ENCODE results near the gene ANKRD6.
A peak's percentile ranks its signal among the peaks of the same experiment; 100 is the strongest.

Gene ANKRD6

DNA sequence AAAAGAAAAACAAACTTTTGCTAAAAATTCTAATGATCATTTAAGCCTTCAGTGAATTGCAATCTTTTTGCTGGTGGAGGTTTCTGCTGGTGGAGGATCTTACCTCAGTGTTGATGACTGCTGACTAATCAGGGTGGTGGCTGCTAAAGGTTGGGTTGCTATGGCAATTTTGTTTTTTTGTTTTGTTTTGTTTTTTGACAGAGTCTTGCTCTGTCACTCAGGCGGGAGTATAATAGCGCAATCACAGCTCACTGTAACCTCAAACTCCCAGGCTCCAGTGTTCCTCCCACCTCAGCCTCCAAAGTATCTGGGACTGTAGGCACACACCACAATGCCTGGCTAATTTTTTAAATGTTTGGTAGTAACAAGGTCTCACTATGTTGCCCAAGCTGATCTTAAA, 94.7 kb downstream of the ANKRD6 start:
- H3K9ac ChIP-seq (ENCODE audit: low read depth, low read length, poor library complexity), result no peak overlapping the region
- H3K36me3 ChIP-seq (replicated peaks in 1 of 2; ENCODE audit: control insufficient read depth in 2 of 2, insufficient read depth in 2 of 2, low read length in 2 of 2), result no peaks in the 10 kb centered on the region
- no peak overlapping the region for H3K4me3 ChIP-seq (ENCODE audit: low read length in 2 of 2)
- H3K23ac ChIP-seq (ENCODE audit: low read depth, low read length, poor library complexity), result no peak overlapping the region
- H3K4me1 ChIP-seq (ENCODE audit: control insufficient read depth in 2 of 2, insufficient read depth in 1 of 2, low read depth in 1 of 2, low read length in 2 of 2), result peaks cover 0 to 12% of the 10 kb centered on the region in 2 donors
- no peak overlapping the region for H3K27ac ChIP-seq (replicated peaks; ENCODE audit: low read length)
- H3K18ac ChIP-seq (ENCODE audit: low read length), result no peak overlapping the region
- no peak overlapping the region for H4K8ac ChIP-seq (ENCODE audit: low read depth, low read length)
- WGBS, 2 donors (ENCODE audit: extremely low coverage in 2 of 2, insufficient read length in 2 of 2, insufficient replicate concordance in 1 of 2), result no CpG with 5 or more reads among the region's 2 CpGs
- no peak overlapping the region for H2BK5ac ChIP-seq (ENCODE audit: low read length)
- no peak overlapping the region for H3K4ac ChIP-seq (ENCODE audit: low read length)
- H2AK5ac ChIP-seq (ENCODE audit: low read depth, low read length), result no peak overlapping the region
- H3K79me1 ChIP-seq (ENCODE audit: low read depth, low read length), result no peaks in the 10 kb centered on the region
- no peak overlapping the region for H3K14ac ChIP-seq (ENCODE audit: low read length)
- H4K91ac ChIP-seq (ENCODE audit: low read depth, low read length, poor library complexity), result no peak overlapping the region
- no peak overlapping the region for H2AFZ ChIP-seq (ENCODE audit: low read length)
- no peak overlapping the region for H2BK120ac ChIP-seq (ENCODE audit: low read depth, low read length)
- no peak overlapping the region for H2BK15ac ChIP-seq (ENCODE audit: low read length)
- DNase-seq (ENCODE audit: low spot score), result no peak
- H3K27me3 ChIP-seq (ENCODE audit: control insufficient read depth in 3 of 3, insufficient read depth in 3 of 3, low read depth in 1 of 3, low read length in 3 of 3), result no peaks in the 10 kb centered on the region
- no peak overlapping the region for H3K4me2 ChIP-seq (ENCODE audit: insufficient read depth, low read length, poor library complexity, severe bottlenecking)
- H2BK12ac ChIP-seq (ENCODE audit: low read length), result no peak overlapping the region
- peaks cover 0 to 4% of the 10 kb centered on the region in 2 donors for H3K9me3 ChIP-seq (replicated peaks in 1 of 2; ENCODE audit: control insufficient read depth in 2 of 2, insufficient read depth in 1 of 2, low read depth in 1 of 2, low read length in 2 of 2)

DNA sequence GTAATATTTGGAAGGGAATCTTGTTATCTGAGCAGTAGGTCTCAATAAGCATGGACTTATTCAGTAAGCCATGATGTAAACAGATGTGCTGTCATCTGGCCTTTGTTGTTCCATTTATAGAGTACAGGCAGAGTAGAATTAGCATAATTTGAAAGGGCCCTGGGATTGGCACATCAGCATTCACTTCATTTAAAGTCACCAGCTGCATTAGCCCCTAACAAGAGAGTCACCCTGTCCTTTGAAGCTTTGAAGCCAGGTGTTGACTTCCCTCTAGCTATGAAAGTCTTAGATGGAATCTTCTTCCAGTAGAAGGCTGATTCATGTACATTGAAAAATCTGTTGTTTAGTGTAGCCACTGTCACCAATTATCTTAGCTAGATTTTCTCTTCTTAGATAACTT, 95.9 kb downstream of the ANKRD6 start:
- DNase-seq (ENCODE audit: low spot score), result no peak
- peaks cover 0 to 12% of the 10 kb centered on the region in 2 donors for H3K4me1 ChIP-seq (ENCODE audit: control insufficient read depth in 2 of 2, insufficient read depth in 1 of 2, low read depth in 1 of 2, low read length in 2 of 2)
- no peaks in the 10 kb centered on the region for H3K79me1 ChIP-seq (ENCODE audit: low read depth, low read length)
- no peak overlapping the region for H4K91ac ChIP-seq (ENCODE audit: low read depth, low read length, poor library complexity)
- H2BK15ac ChIP-seq (ENCODE audit: low read length), result no peak overlapping the region
- no peak overlapping the region for H2AK5ac ChIP-seq (ENCODE audit: low read depth, low read length)
- no peak overlapping the region for H3K23ac ChIP-seq (ENCODE audit: low read depth, low read length, poor library complexity)
- H3K4ac ChIP-seq (ENCODE audit: low read length), result no peak overlapping the region
- H2AFZ ChIP-seq (ENCODE audit: low read length), result no peak overlapping the region
- no peak overlapping the region for H2BK12ac ChIP-seq (ENCODE audit: low read length)
- H3K36me3 ChIP-seq (replicated peaks in 1 of 2; ENCODE audit: control insufficient read depth in 2 of 2, insufficient read depth in 2 of 2, low read length in 2 of 2), result no peaks in the 10 kb centered on the region
- H3K9me3 ChIP-seq (replicated peaks in 1 of 2; ENCODE audit: control insufficient read depth in 2 of 2, insufficient read depth in 1 of 2, low read depth in 1 of 2, low read length in 2 of 2), result peaks cover 0 to 4% of the 10 kb centered on the region in 2 donors
- H4K8ac ChIP-seq (ENCODE audit: low read depth, low read length), result no peak overlapping the region
- no peaks in the 10 kb centered on the region for H3K27me3 ChIP-seq (ENCODE audit: control insufficient read depth in 3 of 3, insufficient read depth in 3 of 3, low read depth in 1 of 3, low read length in 3 of 3)
- no peak overlapping the region for H3K18ac ChIP-seq (ENCODE audit: low read length)
- H3K27ac ChIP-seq (replicated peaks; ENCODE audit: low read length), result no peak overlapping the region
- H3K4me2 ChIP-seq (ENCODE audit: insufficient read depth, low read length, poor library complexity, severe bottlenecking), result no peak overlapping the region
- no peak overlapping the region for H2BK120ac ChIP-seq (ENCODE audit: low read depth, low read length)
- H3K14ac ChIP-seq (ENCODE audit: low read length), result no peak overlapping the region
- H2BK5ac ChIP-seq (ENCODE audit: low read length), result no peak overlapping the region
- no peak overlapping the region for H3K4me3 ChIP-seq (ENCODE audit: low read length in 2 of 2)
- no peak overlapping the region for H3K9ac ChIP-seq (ENCODE audit: low read depth, low read length, poor library complexity)

DNA sequence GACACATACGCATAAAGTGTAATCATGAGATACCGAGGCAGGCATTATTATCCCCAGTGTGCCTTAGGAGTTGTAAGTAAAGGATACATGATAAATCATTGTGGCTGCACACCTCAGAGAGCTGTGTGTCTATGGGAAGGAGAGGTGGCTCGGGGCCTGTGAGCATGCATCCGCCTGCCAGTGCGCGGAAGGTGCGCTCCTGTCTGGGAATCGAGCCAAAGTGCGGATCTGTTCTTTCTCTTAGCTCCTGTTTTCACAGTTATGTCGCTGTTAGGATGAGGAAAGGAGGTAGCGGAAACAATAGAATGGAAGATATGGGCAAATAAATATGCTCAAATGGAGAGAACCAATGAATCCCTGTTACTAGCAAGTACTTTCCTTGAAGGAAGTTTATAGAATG, 98.0 kb downstream of the ANKRD6 start:
- H3K4ac ChIP-seq (ENCODE audit: low read length), result no peak overlapping the region
- no peak overlapping the region for H2BK120ac ChIP-seq (ENCODE audit: low read depth, low read length)
- H2AFZ ChIP-seq (ENCODE audit: low read length), result no peak overlapping the region
- H4K8ac ChIP-seq (ENCODE audit: low read depth, low read length), result no peak overlapping the region
- no peak for DNase-seq (ENCODE audit: low spot score)
- no peak overlapping the region for H3K18ac ChIP-seq (ENCODE audit: low read length)
- no peak overlapping the region for H4K91ac ChIP-seq (ENCODE audit: low read depth, low read length, poor library complexity)
- H3K27me3 ChIP-seq (ENCODE audit: control insufficient read depth in 3 of 3, insufficient read depth in 3 of 3, low read depth in 1 of 3, low read length in 3 of 3), result no peaks in the 10 kb centered on the region
- H3K4me1 ChIP-seq (ENCODE audit: control insufficient read depth in 2 of 2, insufficient read depth in 1 of 2, low read depth in 1 of 2, low read length in 2 of 2), result peaks cover 0 to 3% of the 10 kb centered on the region in 2 donors
- H2AK5ac ChIP-seq (ENCODE audit: low read depth, low read length), result no peak overlapping the region
- H3K27ac ChIP-seq (replicated peaks; ENCODE audit: low read length), result no peak overlapping the region
- H3K4me3 ChIP-seq (ENCODE audit: low read length in 2 of 2), result no peak overlapping the region
- H2BK5ac ChIP-seq (ENCODE audit: low read length), result no peak overlapping the region
- H3K79me1 ChIP-seq (ENCODE audit: low read depth, low read length), result no peaks in the 10 kb centered on the region
- no peak overlapping the region for H3K9ac ChIP-seq (ENCODE audit: low read depth, low read length, poor library complexity)
- no peak overlapping the region for H3K4me2 ChIP-seq (ENCODE audit: insufficient read depth, low read length, poor library complexity, severe bottlenecking)
- no peak overlapping the region for H3K23ac ChIP-seq (ENCODE audit: low read depth, low read length, poor library complexity)
- no peak overlapping the region for H2BK15ac ChIP-seq (ENCODE audit: low read length)
- H3K9me3 ChIP-seq (replicated peaks in 1 of 2; ENCODE audit: control insufficient read depth in 2 of 2, insufficient read depth in 1 of 2, low read depth in 1 of 2, low read length in 2 of 2), result peaks cover 0 to 4% of the 10 kb centered on the region in 2 donors
- no peaks in the 10 kb centered on the region for H3K36me3 ChIP-seq (replicated peaks in 1 of 2; ENCODE audit: control insufficient read depth in 2 of 2, insufficient read depth in 2 of 2, low read length in 2 of 2)
- no peak overlapping the region for H2BK12ac ChIP-seq (ENCODE audit: low read length)
- H3K14ac ChIP-seq (ENCODE audit: low read length), result no peak overlapping the region
- no CpG with 5 or more reads among the region's 11 CpGs for WGBS, 2 donors (ENCODE audit: extremely low coverage in 2 of 2, insufficient read length in 2 of 2, insufficient replicate concordance in 1 of 2)

DNA sequence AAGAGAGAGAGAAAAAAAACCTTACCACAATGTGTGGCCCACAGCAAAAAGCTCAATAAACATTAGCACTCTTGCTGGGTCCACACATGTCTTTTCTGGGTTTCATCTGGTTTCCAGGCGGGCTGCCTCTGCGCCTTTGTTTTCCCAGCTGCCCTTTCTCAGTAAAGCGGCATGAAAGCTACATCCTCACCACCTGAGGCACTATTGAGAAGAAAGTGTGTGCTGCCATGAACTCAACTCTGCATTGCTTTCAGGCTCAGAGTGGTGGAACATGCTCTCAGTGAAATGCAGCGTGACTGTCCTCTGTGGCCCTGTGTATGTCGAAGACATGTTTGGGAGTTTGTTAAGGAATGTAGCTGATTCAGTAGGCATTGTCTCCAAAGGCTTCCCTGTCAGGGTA, 103.3 kb downstream of the ANKRD6 start:
- Histone ChIP-seq H3K4ac (ENCODE audit: low read length) (no peak overlapping the region), H3K36me3 (replicated peaks in 1 of 2; ENCODE audit: control insufficient read depth in 2 of 2, insufficient read depth in 2 of 2, low read length in 2 of 2) (no peaks in the 10 kb centered on the region), H4K8ac (ENCODE audit: low read depth, low read length) (no peak overlapping the region), H3K14ac (ENCODE audit: low read length) (no peak overlapping the region), H3K27me3 (ENCODE audit: control insufficient read depth in 3 of 3, insufficient read depth in 3 of 3, low read depth in 1 of 3, low read length in 3 of 3) (no peaks in the 10 kb centered on the region), H3K79me1 (ENCODE audit: low read depth, low read length) (no peaks in the 10 kb centered on the region), H3K18ac (ENCODE audit: low read length) (no peak overlapping the region), H3K9ac (ENCODE audit: low read depth, low read length, poor library complexity) (no peak overlapping the region), H2AK5ac (ENCODE audit: low read depth, low read length) (no peak overlapping the region), H2BK5ac (ENCODE audit: low read length) (no peak overlapping the region), H3K9me3 (replicated peaks in 1 of 2; ENCODE audit: control insufficient read depth in 2 of 2, insufficient read depth in 1 of 2, low read depth in 1 of 2, low read length in 2 of 2) (peaks cover 0 to 4% of the 10 kb centered on the region in 2 donors), H2AFZ (ENCODE audit: low read length) (no peak overlapping the region), H3K4me2 (ENCODE audit: insufficient read depth, low read length, poor library complexity, severe bottlenecking) (no peak overlapping the region), H2BK12ac (ENCODE audit: low read length) (no peak overlapping the region), H3K4me3 (ENCODE audit: low read length in 2 of 2) (no peak overlapping the region), H3K27ac (replicated peaks; ENCODE audit: low read length) (no peak overlapping the region), H3K4me1 (ENCODE audit: control insufficient read depth in 2 of 2, insufficient read depth in 1 of 2, low read depth in 1 of 2, low read length in 2 of 2) (peaks cover 0 to 2% of the 10 kb centered on the region in 2 donors), H4K91ac (ENCODE audit: low read depth, low read length, poor library complexity) (no peak overlapping the region), H3K23ac (ENCODE audit: low read depth, low read length, poor library complexity) (no peak overlapping the region), H2BK15ac (ENCODE audit: low read length) (no peak overlapping the region), H2BK120ac (ENCODE audit: low read depth, low read length) (no peak overlapping the region)
- no CpG with 5 or more reads among the region's 5 CpGs for WGBS, 2 donors (ENCODE audit: extremely low coverage in 2 of 2, insufficient read length in 2 of 2, insufficient replicate concordance in 1 of 2)
- peak; percentile 6 for DNase-seq (ENCODE audit: low spot score)
